Measurements from ENCODE around the gene SYT2.

DNA sequence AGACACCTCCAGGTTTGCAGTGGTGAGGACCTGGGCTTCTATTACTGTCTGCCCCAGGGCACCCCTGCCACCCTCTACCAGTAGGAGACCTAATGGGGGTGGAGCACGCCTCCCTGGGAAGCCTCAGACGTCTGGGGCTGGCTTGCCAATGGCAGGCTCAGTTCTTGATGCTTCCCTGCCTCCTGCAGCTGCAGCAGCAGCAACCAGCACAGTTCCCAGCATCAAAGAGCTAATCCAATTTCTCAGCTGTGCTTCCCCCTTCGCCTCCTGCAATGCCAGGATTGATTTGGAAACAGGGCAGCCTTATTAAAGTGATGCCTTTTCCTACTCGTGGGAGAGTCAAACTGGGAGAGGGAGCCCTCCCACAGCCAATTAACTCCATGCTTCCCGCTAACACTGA lies 8.2 kb downstream of the SYT2 start:
- TF ChIP-seq POLR2AphosphoS5 (IDR thresholded peaks at IDR 0.05) (no peak), CTCF (IDR thresholded peaks at IDR 0.05) (no peak)

Measured in gastroesophageal sphincter (tissue), 3 donors.